Thoracic aorta (tissue), 2 donors: ENCODE measurements around the gene MLXIP. TPM values are rescaled to one million over a fixed set of nuclear protein-coding genes. Genes with fewer than 3 reads are reported as not detected.

Experiments used
- ATAC-seq: fragments of 150-250 bp; one replicate; pipeline ENCODE4 v1.8.0; 2017; ENCODE audit warnings: low read depth; ENCODE audit not compliant: insufficient number of reproducible peaks, low FRiP score
- DNase-seq: peaks from one replicate; pipeline ENCODE4 v3.0.0-alpha.2; 2020; ENCODE audit warnings: low spot score
- H3K27ac ChIP-seq, 2 donors: fragments of 200-600 bp; sonication (generic); 1 replicate in 1 of 2; 2 replicates in 1 of 2; pipeline ENCODE4 v1.5.1; 2016; ENCODE audit warnings: mild to moderate bottlenecking in 2 of 2, moderate library complexity in 2 of 2
- H3K27me3 ChIP-seq: fragments of 200-600 bp; sonication (generic); replicated peaks from 2 replicates; pipeline ENCODE4 v1.6.0; 2016; ENCODE audit warnings: mild to moderate bottlenecking; ENCODE audit not compliant: insufficient read depth
- H3K36me3 ChIP-seq: fragments of 200-600 bp; sonication (generic); one replicate; pipeline ENCODE4 v1.5.1; 2016
- H3K4me1 ChIP-seq, 2 donors: fragments of 200-600 bp; sonication (generic); 1 replicate in 1 of 2; 2 replicates in 1 of 2; pipeline versions ENCODE4 v1.5.1 to v1.6.0; 2016; ENCODE audit warnings: low read depth in 2 of 2, mild to moderate bottlenecking in 1 of 2; ENCODE audit not compliant: control insufficient read depth in 1 of 2
- H3K4me3 ChIP-seq: fragments of 200-600 bp; sonication (generic); 2 replicates; pipeline ENCODE4 v1.5.1; 2016; ENCODE audit warnings: mild to moderate bottlenecking
- H3K9me3 ChIP-seq: fragments of 200-600 bp; sonication (generic); 2 replicates; pipeline ENCODE4 v1.5.1; 2016
- CTCF ChIP-seq: fragments of 200-600 bp; sonication (generic); IDR thresholded peaks from one replicate; pipeline ENCODE4 v1.5.1; 2019; ENCODE audit warnings: antibody characterized with exemption
- total RNA-seq, 2 donors: library from RNA; depleted of rRNA; stranded (reverse); fragments of >200 nt; gene quantifications; one replicate each; pipeline versions ENCODE4 v1.1.0 to v1.2.3, GENCODE V29; 2016

MLXIP gene
- total RNA-seq, 2 donors from 2014 or later = 35.5 to 50.3 TPM

- DNase-seq (no peak), ATAC-seq (no peak)
- no peaks in the 10 kb centered on the region for H3K9me3 ChIP-seq
- H3K27me3 ChIP-seq = no peaks in the 10 kb centered on the region
- peaks cover 36 to 82% of the 10 kb centered on the region in 2 donors for H3K4me1 ChIP-seq
- H3K4me3 ChIP-seq = no peak overlapping the region
- H3K27ac ChIP-seq = no peak overlapping the region
- H3K36me3 ChIP-seq = no peaks in the 10 kb centered on the region
- no peak for TF ChIP-seq CTCF
These were observed 17.5 kb downstream of the MLXIP start for GRCh38 chr12:122096014-122096413.

DNA sequence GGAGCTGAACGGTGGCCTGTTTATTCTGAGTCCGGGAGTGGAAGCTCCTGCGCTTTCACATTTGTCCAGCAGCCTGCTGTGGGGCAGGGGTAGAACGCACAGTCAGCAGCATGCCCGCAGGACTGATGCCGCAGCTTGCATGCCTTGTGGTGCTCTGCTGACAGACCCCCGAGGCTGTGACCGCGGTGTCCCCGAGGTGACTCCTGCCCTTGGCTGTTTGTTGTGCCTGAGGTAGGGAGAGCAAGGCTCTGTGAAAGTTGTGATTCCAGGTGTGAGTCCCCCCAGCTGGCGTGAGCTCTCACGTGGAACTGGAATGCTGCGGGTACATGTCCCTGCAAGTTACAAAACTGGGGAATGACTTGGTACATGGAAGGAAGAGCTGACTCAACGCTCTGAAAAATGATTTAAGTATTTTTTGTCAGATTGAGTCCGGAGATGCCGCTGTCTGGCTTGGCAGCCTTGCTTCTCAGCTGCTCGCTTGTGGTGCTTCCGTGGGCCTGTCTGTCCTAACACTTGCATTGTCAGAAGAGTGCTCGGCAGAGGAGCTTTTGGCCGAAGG lies 18.1 kb downstream of the MLXIP start:
- no peak overlapping the region for H3K4me3 ChIP-seq
- TF ChIP-seq CTCF = no peak
- no peaks in the 10 kb centered on the region for H3K36me3 ChIP-seq
- H3K27me3 ChIP-seq = no peaks in the 10 kb centered on the region
- ATAC-seq (no peak), DNase-seq (no peak)
- H3K27ac ChIP-seq = peak overlapping the region in 1 of 2 donors; percentile 20
- H3K4me1 ChIP-seq = peaks cover 31 to 78% of the 10 kb centered on the region in 2 donors
- no peaks in the 10 kb centered on the region for H3K9me3 ChIP-seq

DNA sequence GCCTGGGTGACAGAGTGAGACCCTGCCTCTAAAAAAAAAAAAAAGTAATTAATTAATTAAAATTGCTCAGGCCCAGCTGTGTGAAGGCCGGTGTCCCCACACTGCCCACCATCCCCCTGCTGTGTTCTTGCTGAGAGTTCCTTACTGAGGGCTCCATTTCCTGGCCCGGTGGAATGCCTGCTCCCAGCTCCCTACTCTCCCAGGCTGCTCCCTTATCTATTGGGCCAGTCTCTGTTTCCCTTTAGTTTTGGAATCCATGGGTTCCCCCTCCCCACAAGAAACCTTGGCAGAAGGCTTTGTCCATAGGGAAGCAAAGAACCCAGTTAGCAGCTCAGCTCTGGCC lies 19.0 kb downstream of the MLXIP start:
- DNase-seq = no peak
- no peak for TF ChIP-seq CTCF
- no peaks in the 10 kb centered on the region for H3K9me3 ChIP-seq
- peak overlapping the region; percentile 2 for H3K4me3 ChIP-seq
- H3K27me3 ChIP-seq = no peaks in the 10 kb centered on the region
- H3K36me3 ChIP-seq = no peaks in the 10 kb centered on the region
- no peak for ATAC-seq
- peaks cover 29 to 70% of the 10 kb centered on the region in 2 donors for H3K4me1 ChIP-seq
- H3K27ac ChIP-seq = peak overlapping the region; percentile 63 to 68

- peak overlapping the region; percentile 9 for H3K4me3 ChIP-seq
- no peaks in the 10 kb centered on the region for H3K27me3 ChIP-seq
- no peak for DNase-seq
- H3K27ac ChIP-seq = peak overlapping the region; percentile 63 to 68
- ATAC-seq = peak; percentile 23
- no peak for TF ChIP-seq CTCF
- H3K36me3 ChIP-seq = no peaks in the 10 kb centered on the region
- no peaks in the 10 kb centered on the region for H3K9me3 ChIP-seq
- peaks cover 29 to 65% of the 10 kb centered on the region in 2 donors for H3K4me1 ChIP-seq
These were observed 19.6 kb downstream of the MLXIP start for GRCh38 chr12:122097927-122098756.

DNA sequence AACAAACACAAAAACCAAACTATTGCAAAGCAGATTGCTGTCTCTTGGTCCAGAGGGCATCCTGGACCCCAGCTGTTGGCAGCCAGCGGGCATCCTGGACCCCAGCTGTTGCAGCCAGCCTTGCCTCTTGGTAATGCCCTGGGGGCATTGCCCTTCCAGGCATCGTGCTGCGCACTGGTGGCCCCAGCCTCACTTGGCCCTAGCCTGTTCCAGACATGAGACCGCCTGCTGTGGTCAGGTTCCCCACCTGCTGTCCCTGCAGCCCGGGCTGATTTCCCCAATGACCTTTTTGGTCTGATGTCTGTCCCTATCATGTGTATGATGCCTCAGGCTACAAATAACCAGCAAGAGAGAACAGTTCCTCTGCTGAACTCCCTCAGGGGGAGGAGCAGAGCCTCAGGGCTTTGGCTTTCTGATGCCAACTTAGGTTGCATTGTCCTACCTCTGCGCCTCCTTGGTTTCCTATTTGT lies 20.8 kb downstream of the MLXIP start:
- Histone ChIP-seq H3K27ac (no peak overlapping the region), H3K36me3 (no peaks in the 10 kb centered on the region), H3K27me3 (no peaks in the 10 kb centered on the region), H3K4me3 (no peak overlapping the region), H3K4me1 (peaks cover 29 to 60% of the 10 kb centered on the region in 2 donors), H3K9me3 (no peaks in the 10 kb centered on the region)
- DNase-seq = no peak
- no peak for ATAC-seq
- no peak for TF ChIP-seq CTCF
